Stimulated activated CD4-positive, alpha-beta T cell treated with anti-CD3 and anti-CD28 coated beads, Interleukin-15, amount 100 ng/mL, for 1 hour (primary cell): Measurements from ENCODE around the gene PHACTR4.
"Not testable (repeated sequence)": the region's sequence is repeated elsewhere in the genome, so short reads cannot be mapped to it uniquely, and the experiment has no call there.

Experiments
- DNase-seq, 2 donors: peaks; one replicate each; pipeline ENCODE4 v3.0.0-alpha.2; 2020; ENCODE audit warnings: low read depth in 1 of 2, low spot score in 1 of 2

The PHACTR4 gene

DNA sequence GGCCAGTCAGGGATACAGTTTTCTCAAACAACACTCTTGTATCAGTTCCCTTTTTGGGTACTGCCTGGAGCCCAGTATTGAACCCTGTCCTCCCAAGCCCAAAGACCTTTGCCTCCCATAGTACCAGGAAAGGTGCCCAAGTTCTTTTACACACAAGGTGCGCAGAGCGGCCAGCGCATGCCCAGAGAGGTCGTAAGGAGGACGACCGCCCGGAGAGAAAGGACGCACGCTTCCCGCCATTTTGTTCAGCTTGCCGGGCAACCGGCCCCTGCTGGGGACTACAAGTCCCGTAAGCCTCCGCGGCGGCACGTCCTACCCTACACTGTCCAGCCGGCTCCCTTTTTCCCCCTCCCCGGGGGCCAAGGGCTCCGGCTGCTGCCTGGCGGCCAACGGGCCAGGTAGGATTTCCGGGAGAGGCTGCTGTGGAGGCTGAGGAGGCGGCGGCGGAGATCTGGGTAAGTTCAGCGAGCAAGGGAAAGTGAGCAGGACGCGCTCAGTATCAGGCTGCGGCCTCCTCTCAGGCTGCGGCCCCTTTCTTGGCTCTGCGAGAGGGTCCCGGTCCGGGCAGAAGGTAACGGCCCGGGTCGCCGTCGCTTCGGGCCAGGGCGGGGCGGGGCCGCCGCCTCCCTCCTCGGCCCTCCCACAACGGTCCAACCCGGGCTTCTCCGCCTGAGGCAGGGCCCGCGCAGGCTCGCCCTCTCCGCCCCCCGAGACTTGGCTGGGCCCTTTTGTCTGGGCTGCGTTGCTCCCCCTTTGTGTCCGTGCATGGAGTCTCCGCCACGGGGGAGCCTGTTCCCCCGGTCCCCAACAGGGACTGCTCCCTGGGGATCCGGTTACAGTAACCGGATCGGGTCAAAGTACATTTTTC, at the start of gene PHACTR4:
Gene PHACTR4 (plus strand): TSS at position 370 of the 868 bp plus-strand sequence. CDS start 37,708 bp downstream, outside the sequence.
- DNase-seq: peak; percentile 59 to 69

DNA sequence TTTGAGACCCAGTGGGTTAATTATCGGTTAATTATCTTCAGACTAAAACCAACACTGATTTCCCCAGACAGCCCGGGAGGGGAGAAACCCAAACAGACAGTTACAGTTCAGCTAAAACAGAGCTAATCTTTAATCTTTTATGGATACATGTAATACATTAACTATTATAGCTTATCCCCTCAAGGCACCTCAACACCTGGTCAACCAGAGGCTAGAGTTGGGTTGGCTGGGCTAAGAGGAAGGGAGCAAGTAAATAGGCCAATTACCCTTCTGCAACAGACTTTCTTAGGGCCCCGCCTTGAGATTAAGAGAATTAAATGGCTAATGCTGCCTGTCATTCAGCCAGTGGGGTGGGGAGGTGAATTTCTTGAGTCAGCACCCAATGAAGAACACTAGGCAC, 47.3 kb upstream of the PHACTR4 start:
- no peak for DNase-seq

DNA sequence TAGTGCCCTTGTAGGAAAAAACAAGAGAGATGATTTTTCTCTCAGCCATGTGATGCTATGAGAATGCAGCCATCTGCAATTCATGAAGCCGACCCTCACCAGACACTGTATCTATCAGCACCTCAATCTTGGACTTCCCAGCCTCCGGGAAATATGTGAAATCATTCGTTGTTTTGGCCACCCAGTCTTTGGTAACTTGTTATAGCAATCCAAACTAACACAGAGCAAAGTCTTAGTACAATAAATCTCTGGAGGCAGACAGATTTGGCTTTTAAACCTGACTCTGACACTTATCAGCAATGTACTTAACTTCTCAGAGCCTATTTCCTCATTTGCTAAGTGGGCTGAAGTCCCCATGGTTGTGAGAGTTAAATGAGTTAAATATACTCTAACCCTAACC, 45.8 kb upstream of the PHACTR4 start:
- DNase-seq: no peak

DNA sequence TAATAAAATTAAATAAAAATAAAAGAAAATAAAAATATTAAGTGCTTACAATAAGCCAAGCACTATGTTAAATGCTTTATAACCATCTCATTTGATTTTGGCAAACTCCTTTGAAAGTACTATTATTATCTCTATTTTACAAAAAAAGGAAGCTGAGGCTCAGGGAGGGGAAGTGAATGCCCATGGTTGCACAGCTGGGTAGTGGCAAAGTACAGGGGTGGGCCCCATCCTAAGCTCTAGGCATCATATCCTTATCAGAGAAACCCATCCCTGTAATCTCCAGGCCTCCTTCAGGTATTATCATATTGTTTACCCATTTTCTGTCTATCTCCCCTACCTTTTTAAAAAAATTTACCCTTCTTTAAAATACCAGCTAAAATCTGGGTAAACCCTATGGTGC, 43.0 kb upstream of the PHACTR4 start:
- no peak for DNase-seq

DNA sequence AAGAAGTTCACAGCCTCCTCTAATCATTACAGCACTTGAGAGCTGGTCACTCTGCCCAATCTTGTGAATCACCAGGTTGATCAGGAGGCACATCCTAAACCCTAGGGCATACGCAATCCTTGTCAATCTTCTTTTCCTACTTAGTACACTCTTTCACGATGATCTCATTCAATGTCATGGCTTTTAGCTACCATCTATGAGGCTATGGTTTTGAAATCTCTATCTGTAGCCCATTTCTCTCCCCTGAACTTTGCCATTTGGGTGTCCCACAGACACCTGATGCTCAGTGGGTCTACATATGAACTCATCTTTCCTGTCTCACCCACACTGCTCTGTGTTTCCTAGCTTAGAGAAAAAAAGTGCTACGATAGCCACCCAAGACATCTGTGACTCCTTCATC, 42.6 kb upstream of the PHACTR4 start:
- no peak for DNase-seq

GRCh38 chr1:28327431-28327830, 42.1 kb upstream of the PHACTR4 start:
- not testable (repeated sequence) for DNase-seq

DNA sequence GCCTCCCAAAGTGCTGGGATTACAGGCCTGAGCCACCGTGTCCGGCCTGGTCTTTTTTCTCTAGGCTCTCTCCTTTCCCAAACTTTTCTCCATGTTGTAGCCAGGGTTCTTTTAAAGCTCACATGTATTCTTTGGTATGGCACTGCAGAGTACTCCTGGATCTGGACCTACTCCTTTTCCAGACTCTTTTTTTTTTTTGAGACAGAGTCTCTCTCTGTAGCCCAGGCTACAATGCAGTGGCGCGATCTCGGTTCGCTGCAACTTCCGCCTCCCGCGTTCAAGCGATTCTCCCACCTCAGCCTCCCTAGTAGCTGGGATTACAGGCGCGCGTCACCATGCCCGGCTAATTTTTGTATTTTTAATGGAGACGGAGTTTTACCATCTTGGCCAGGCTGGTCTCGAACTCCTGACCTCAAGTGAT, 41.3 kb upstream of the PHACTR4 start:
- no peak for DNase-seq

DNA sequence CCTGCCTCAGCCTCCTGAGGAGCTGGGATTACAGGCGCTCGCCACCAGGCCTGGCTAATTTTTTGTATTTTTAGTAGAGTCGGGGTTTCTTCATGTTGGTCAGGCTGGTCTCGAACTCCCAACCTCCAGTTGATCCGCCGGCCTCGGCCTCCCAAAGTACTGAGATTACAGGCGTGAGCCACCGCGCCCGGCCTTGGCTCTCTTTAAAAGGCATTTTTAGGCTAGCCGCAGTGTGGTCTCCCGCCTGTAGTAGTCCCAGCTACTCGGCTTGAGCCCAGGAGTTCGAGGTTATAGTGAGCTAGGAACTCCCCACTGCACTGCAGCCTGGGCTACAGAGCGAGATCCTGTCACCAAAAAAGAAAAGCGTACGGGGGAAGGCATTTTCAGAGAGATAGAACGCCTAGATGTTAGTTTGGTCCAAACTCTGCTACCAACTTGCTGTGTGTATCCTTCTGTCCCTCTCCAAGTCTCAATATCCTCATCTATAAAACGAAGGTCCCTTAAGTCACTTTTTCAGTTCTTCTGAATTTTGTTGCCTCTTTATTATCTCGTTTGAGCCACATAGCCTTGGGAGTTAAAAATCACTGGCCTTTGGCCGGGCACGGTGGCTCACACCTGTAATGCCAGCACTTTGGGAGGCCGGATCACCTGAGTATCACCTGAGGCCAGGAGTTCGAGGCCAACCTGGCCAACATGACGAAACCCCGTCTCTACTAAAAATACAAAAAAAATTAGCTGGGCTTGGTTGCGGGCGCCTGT, 40.0 kb upstream of the PHACTR4 start:
- peak in 1 of 2 donors; percentile 24 for DNase-seq

GRCh38 chr1:28338897-28339296, 30.6 kb upstream of the PHACTR4 start:
- DNase-seq: no peak

DNA sequence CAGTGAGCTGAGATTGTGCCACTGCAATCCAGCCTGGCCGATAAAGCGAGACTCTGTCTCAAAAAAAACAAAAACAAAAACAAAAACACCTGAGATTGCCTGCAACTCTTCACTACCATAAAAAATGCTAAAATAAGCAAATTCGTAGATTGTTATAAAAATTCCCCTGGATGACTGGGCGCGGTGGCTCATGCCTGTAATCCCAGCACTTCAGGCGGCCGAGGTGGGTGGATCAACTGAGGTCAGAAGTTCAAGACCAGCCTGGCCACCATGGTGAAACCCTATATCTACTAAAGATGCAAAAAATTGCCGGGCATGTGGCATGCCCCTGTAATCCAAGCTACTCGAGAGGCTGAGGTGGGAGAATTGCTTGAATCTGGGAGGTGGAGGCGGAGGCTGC, 30.0 kb upstream of the PHACTR4 start:
- DNase-seq: no peak

DNA sequence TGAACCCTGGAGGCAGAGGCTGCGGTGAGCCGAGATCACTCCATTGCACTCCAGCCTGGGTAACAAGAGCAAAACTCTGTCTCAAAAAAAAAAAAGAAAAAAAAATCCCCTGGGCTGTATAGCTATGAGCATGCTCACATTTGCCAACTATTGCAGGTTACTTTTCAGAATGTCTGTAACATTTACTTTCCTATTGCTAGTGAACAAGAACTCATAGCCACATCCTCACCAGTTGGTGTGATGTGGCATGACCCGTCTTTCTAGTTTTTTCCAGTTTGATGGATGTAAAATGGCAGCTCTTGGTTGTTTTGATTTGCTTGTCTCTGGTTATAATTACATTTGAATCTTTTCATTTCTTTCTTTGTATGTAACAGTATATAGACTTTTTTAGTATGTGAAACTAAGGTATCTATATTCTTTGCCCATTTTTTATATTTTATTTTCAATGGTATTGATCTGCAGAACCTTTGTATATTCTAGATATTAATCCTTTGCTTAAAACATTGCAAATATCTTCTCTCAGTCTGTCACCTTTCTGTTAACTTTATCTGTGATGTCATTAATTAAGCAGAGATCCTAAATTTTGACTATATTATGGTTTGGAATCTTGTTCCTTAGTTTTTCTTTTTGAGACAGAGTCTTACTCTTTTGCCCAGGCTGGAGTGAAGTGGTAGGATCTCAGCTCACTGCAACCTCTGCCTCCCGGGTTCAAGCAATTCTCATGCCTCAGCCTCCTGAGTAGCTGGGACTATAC, 29.1 kb upstream of the PHACTR4 start:
- DNase-seq: no peak

- no peak for DNase-seq
These were observed 27.9 kb upstream of the PHACTR4 start for GRCh38 chr1:28341591-28341990.

GRCh38 chr1:28343405-28343804, 26.1 kb upstream of the PHACTR4 start:
- DNase-seq: no peak

DNA sequence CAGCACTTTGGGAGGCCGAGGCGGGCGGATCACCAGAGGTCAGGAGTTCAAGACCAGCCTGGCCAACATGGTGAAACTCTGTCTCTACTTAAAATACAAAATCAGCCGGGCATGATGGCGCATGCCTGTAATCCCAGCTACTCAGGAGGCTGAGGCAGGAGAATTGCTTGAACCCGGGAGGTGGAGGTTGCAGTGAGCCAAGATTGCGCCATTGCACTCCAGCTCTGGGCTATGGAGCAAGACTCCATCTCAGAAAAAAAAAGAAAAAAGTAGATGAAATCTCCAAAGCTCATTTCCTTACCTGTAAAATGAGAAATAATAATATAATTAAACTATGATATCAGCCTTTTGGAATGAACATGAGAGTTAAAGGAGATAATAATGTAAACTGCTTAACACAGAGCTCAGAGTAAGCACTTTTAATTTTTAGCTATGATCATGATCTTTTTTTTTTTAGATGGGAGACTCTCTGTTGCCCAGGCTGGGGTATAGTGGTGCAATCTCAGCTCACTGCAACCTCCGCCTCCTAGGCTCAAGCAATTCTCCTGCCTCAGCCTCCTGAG, 16.2 kb upstream of the PHACTR4 start:
- not testable (repeated sequence) for DNase-seq

DNA sequence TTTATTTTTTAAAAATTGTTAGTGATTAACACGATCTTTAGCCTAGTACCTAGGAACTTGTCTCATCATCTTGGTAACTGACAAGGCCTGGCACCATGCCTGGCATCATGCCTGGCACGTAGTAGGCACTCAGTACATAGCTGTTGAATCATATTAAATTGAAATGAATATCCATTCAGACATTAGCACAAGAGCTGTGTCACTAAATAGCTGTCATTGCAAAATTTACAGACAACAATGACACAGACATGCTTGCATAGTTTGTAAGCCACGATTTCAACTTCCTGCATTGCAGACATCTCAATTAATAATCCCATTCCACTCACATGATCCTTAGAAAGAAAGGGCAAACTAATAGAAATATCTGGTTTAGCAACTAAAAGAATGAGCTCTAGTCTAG, 15.4 kb upstream of the PHACTR4 start:
- DNase-seq: no peak

- DNase-seq: no peak
These were observed 10.8 kb upstream of the PHACTR4 start for GRCh38 chr1:28358716-28359115.

- DNase-seq: peak; percentile 25 to 62
These were observed 9.8 kb upstream of the PHACTR4 start for GRCh38 chr1:28359592-28360239.

DNA sequence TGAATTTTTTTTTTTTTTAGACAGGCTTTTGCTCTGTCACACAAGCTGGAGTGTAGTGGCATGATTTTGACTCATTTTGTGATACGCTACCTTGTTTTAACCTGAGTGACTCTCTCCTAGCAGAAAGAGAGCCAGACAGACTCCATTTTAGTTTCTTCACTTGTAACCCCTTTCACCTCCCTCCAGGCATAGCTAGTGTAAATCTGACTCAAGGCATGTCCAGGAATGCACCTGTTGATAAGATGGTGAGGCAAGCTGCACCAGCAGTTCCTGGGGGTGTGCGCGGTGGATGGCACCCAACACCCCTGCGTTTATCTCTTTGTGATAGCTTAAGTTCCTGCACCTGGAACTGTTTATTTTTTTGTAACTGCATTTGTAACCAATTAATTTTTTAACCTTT, 4.7 kb upstream of the PHACTR4 start:
- no peak for DNase-seq

DNA sequence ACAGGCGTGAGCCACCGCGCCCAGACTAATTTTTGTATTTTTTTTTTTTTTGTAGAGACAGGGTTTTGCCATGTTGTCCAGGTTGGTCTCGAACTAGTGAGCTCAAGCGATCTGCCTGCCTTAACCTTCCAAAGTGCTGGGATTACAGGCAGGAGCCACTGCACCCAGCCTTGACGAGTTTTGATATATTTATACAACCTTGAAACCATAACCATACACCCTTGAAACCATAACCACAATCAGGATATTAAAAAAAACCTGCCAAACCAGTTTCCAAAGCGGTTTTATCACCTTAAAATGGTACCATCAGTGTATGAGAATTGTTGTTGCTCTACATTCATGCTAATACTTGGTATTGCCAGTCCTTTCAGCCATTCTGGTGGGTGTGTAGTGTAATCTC, 3.7 kb upstream of the PHACTR4 start:
- no peak for DNase-seq

GRCh38 chr1:28368608-28369007, 932 bp upstream of the PHACTR4 start:
- not testable (repeated sequence) for DNase-seq
